Nucleus accumbens (tissue), 56 donors: ENCODE data around the gene CDKAL1.
"Not testable (repeated sequence)": the region's sequence is repeated elsewhere in the genome, so short reads cannot be mapped to it uniquely, and the experiment has no call there.

ENCODE experiments used
- DNase-seq, 56 donors: peaks; one replicate each; lab custom pipeline; 2025; lab: John Stamatoyannopoulos, UW

CDKAL1 gene

GRCh38 chr6:20723236-20723635 is 189.0 kb downstream of the CDKAL1 start:
- no peak for DNase-seq

- no peak for DNase-seq
Observed at GRCh38 chr6:20724443-20725190, 190.4 kb downstream of the CDKAL1 start.

GRCh38 chr6:20725235-20725634 is 191.0 kb downstream of the CDKAL1 start:
- not testable (repeated sequence) for DNase-seq

GRCh38 chr6:20729086-20729485 is 194.8 kb downstream of the CDKAL1 start:
- no peak for DNase-seq

DNA sequence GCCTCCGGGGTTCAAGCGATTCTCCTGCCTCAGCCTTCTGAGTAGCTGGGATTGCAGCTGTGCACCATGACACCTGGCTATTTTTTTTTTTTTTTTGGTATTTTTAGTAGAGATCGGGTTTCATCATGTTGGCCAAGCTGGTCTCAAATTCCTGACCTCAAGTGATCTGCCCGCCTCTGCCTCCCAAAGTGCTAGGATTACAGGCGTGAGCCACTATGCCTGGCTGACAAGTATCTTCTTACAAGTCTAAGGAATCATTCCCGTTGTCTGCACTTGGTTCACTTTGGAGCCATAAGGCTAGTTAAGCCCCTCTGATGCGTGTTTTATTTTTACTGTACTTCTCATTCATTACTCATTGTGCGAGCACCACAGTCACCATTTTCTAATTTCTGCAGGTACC is 198.1 kb downstream of the CDKAL1 start:
- not testable (repeated sequence) for DNase-seq

- no peak for DNase-seq
Observed at GRCh38 chr6:20732896-20733295, 198.6 kb downstream of the CDKAL1 start.

- no peak for DNase-seq
Observed at GRCh38 chr6:20737912-20738311, 203.7 kb downstream of the CDKAL1 start.

DNA sequence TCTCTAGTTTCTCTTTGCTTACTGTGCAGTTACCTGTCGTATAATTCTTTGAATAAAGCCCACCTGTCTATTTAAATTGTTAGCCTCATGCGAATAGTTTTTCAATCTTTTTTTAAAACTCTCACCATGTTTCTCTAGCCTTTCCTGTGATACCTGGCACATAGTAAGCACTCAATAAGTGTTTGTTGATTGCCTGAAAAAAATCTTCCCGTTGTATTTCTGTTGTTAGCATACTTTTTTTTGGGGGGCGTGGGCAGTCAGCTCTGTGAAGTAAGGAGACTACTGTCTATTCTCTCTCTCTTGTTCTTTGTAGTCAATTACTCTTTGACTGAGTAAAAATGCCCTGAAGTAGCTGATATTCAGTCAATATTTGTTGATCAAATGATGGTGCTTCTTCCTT is 205.8 kb downstream of the CDKAL1 start:
- no peak for DNase-seq

DNA sequence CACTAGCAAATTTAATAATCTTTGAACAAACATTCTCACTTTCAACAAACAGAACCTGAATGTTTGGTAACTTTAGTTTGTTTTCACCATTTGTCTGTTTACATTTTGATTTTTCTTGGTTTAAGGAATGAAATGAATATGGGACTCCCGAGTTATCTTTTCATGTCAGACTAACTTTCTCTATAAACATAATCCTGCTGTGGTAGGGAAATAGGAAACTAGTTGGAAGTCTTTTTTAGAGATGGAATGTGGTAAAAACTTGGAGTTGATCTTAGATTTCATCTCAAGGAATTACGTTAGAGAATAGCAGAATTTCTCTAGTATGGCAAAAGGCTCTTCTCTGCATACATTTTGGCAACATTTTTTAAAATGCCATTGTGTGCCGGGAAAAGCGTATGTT is 206.5 kb downstream of the CDKAL1 start:
- DNase-seq = no peak

DNA sequence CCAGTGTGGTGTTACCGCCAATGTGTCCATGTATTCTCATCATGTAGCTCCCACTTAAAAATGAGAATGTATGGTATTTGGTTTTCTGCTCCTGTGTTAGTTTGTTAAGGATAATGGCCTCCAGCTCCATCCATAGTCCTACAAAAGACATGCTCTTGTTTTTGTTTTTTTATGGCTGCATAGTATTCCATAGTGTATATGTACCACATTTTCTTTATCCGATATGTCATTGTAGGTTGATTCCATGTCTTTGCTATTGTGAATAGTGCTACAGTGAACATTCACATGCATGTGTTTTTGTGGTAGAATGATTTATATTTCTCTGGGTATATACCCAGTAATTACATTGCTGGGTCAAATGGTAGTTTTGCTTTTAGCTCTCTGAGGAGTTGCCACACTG is 207.2 kb downstream of the CDKAL1 start:
- DNase-seq = no peak

DNA sequence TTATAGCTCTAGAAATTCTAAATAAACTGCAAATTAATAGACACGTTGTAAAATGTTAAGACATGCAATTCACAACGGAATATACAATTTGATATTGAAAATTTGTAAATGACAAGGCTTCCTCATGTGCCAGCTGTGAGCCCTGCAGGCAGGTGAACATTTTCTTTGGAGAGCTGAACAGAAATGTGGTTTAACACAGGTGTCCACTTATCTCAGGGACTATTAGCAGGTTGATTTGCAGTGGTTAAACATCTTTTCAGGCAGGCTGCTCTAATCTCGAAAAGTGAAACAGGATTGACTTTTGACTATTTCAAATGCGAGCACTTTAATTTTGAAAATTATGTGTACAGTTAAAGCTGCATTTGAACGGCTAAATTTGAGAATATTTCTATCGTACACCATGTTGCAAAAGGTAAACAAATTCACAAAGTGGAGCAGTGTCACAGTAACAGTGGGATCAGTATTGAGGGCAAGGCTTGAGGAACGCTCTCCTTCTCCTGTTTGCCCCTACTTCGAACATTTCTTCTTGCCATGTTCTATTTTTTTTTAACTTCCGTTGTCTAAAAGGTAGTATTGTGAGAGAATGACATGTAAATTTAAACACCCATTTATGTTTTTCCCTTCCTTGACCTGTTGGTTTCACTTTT is 210.8 kb downstream of the CDKAL1 start:
- DNase-seq = no peak

GRCh38 chr6:20746024-20746423 is 211.8 kb downstream of the CDKAL1 start:
- no peak for DNase-seq

- DNase-seq = no peak
Observed at GRCh38 chr6:20746805-20747558, 212.7 kb downstream of the CDKAL1 start.

GRCh38 chr6:20747991-20748390 is 213.7 kb downstream of the CDKAL1 start:
- no peak for DNase-seq

DNA sequence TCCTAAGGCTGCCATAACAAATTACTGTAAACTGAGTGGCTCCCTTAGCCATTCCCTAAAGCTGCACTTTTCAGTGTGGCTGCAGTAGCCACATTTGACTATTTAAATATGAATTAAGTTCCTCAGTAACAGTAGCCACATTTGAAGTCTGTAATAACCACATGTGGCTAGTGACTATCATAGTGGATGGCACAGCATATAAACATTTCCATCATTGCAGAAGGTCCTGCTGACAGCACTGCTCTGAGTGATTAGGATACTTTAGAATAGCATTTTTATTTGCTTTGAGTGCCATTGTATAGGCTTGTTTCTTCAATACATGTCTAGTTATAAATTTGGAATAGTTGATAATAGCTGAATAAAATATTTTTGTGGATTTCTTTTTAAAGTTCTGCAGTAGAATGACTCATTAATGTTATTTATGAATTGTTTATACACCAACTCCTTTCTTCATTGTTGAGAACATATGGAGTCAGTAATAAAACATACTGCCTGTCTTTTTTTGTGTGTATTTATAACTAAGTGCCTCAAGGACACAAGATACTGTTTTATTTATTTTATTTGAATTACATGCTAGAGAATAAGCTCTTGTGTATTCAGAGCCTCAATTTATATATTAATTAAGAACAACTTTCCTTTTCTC is 217.2 kb downstream of the CDKAL1 start:
- no peak for DNase-seq

DNA sequence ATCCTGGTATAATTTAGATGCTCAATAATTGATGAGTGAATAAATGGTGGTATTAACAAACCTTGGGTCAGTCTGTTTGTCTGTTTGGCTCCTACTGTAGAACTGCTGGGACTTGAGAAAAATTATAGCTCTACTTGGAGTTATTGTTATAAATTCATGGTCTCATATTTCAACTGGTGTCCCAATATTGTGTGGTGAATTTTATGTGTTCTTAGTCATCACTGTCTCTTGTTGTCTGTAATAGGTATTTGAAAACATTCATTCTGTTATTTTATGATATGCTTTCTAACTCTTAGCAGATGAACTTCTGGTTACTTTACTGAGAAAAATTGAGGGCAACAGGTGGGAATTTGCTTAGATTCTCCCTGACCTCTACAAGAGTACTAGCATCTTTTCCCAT is 221.4 kb downstream of the CDKAL1 start:
- DNase-seq = no peak

GRCh38 chr6:20756584-20757147 is 222.4 kb downstream of the CDKAL1 start:
- not testable (repeated sequence) for DNase-seq

DNA sequence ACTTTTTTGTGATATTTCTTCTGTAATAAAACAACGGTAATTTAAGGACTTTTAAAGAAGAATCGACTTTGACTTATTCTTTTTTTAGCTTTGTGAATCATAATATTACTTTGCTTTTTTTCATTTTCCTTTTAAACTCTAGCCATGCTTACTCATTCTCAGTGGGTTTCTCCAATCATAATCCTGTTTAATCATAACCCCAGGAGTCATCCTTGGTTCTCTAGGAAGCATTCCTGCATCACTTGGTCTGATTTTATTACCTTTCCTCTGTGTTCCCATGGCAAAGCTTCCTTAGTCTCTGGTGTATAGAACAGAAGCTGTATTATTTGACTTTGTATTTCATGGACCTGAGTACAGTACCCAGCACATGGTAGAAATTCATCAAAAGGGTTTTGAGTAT is 223.5 kb downstream of the CDKAL1 start:
- DNase-seq = no peak

GRCh38 chr6:20763296-20763695 is 229.0 kb downstream of the CDKAL1 start:
- DNase-seq = no peak

GRCh38 chr6:20769631-20770030 is 235.4 kb downstream of the CDKAL1 start:
- no peak for DNase-seq

GRCh38 chr6:20770773-20771172 is 236.5 kb downstream of the CDKAL1 start:
- DNase-seq = no peak
